ENCODE data around the gene DTX3. TPM values are rescaled to one million over a fixed set of nuclear protein-coding genes. Genes with fewer than 3 reads are reported as not detected.

Gene DTX3
- total RNA-seq, 1 donor from 2014 or later = 56.4 TPM

- Mint-ChIP-seq H3K4me1 (peaks cover 24% of the 10 kb centered on the region), H3K27me3 (ENCODE audit: insufficient read depth, low read depth) (peaks cover 30% of the 10 kb centered on the region), H3K9me3 (no peaks in the 10 kb centered on the region), H3K4me3 (no peak overlapping the region), H3K36me3 (peaks cover 34% of the 10 kb centered on the region), H3K27ac (no peak overlapping the region)
- Histone ChIP-seq H3K36me3 (no peaks in the 10 kb centered on the region), H3K4me3 (no peak overlapping the region), H4K20me1 (ENCODE audit: low read depth) (peaks cover 19% of the 10 kb centered on the region), H2AFZ (replicated peaks) (no peak overlapping the region), H3K4me1 (peaks cover 14% of the 10 kb centered on the region), H3K9ac (no peak overlapping the region), H3F3A (ENCODE audit: low read depth) (peaks cover 10% of the 10 kb centered on the region), H3K9me3 (ENCODE audit: low read depth) (no peaks in the 10 kb centered on the region), H3K4me2 (no peak overlapping the region), H3K79me2 (ENCODE audit: low read depth) (no peaks in the 10 kb centered on the region), H3K27ac (no peak overlapping the region), H3K27me3 (peaks cover 64% of the 10 kb centered on the region)
- no peak for DNase-seq (ENCODE audit: low spot score)
- TF ChIP-seq CTCF (IDR thresholded peaks at IDR 0.05) (no peak), EZH2phosphoT487 (IDR thresholded peaks at IDR 0.05) (no peak), EZH2 (IDR thresholded peaks at IDR 0.05) (no peak)
Measured at GRCh38 chr12:57614948-57615500, 10.4 kb downstream of the DTX3 start.

GRCh38 chr12:57615637-57616036 is 11.0 kb downstream of the DTX3 start:
- H3K4me1 ChIP-seq = peaks cover 10% of the 10 kb centered on the region
- no peak for DNase-seq (ENCODE audit: low spot score)
- no peak overlapping the region for H3K27ac Mint-ChIP-seq
- H3K9ac ChIP-seq = no peak overlapping the region
- no peaks in the 10 kb centered on the region for H3K36me3 ChIP-seq
- H3K27me3 Mint-ChIP-seq (ENCODE audit: insufficient read depth, low read depth) = peaks cover 36% of the 10 kb centered on the region
- no peaks in the 10 kb centered on the region for H3K79me2 ChIP-seq (ENCODE audit: low read depth)
- H3K4me3 Mint-ChIP-seq = no peak overlapping the region
- peaks cover 25% of the 10 kb centered on the region for H4K20me1 ChIP-seq (ENCODE audit: low read depth)
- H3K36me3 Mint-ChIP-seq = peaks cover 36% of the 10 kb centered on the region
- H3K4me3 ChIP-seq = no peak overlapping the region
- peaks cover 4% of the 10 kb centered on the region for H3F3A ChIP-seq (ENCODE audit: low read depth)
- H3K9me3 Mint-ChIP-seq = no peaks in the 10 kb centered on the region
- peaks cover 24% of the 10 kb centered on the region for H3K4me1 Mint-ChIP-seq
- H3K4me2 ChIP-seq = no peak overlapping the region
- H2AFZ ChIP-seq (replicated peaks) = no peak overlapping the region
- H3K27me3 ChIP-seq = peaks cover 64% of the 10 kb centered on the region
- TF ChIP-seq EZH2 (IDR thresholded peaks at IDR 0.05) (no peak), CTCF (IDR thresholded peaks at IDR 0.05) (no peak), EZH2phosphoT487 (IDR thresholded peaks at IDR 0.05) (no peak)
- H3K9me3 ChIP-seq (ENCODE audit: low read depth) = no peaks in the 10 kb centered on the region
- no peak overlapping the region for H3K27ac ChIP-seq

- H3K27ac Mint-ChIP-seq = no peak overlapping the region
- Histone ChIP-seq H4K20me1 (ENCODE audit: low read depth) (peaks cover 35% of the 10 kb centered on the region), H3K9me3 (ENCODE audit: low read depth) (no peaks in the 10 kb centered on the region), H2AFZ (replicated peaks) (no peak overlapping the region), H3K9ac (no peak overlapping the region), H3F3A (ENCODE audit: low read depth) (no peaks in the 10 kb centered on the region), H3K36me3 (no peaks in the 10 kb centered on the region), H3K4me1 (peaks cover 16% of the 10 kb centered on the region), H3K4me2 (no peak overlapping the region), H3K27ac (no peak overlapping the region), H3K27me3 (peaks cover 68% of the 10 kb centered on the region), H3K79me2 (ENCODE audit: low read depth) (no peaks in the 10 kb centered on the region), H3K4me3 (no peak overlapping the region)
- peaks cover 36% of the 10 kb centered on the region for H3K36me3 Mint-ChIP-seq
- peaks cover 26% of the 10 kb centered on the region for H3K4me1 Mint-ChIP-seq
- H3K9me3 Mint-ChIP-seq = no peaks in the 10 kb centered on the region
- no peak for TF ChIP-seq CTCF (IDR thresholded peaks at IDR 0.05)
- TF ChIP-seq EZH2phosphoT487 (IDR thresholded peaks at IDR 0.05) = no peak
- TF ChIP-seq EZH2 (IDR thresholded peaks at IDR 0.05) = no peak
- H3K4me3 Mint-ChIP-seq = no peak overlapping the region
- no peak for DNase-seq (ENCODE audit: low spot score)
- H3K27me3 Mint-ChIP-seq (ENCODE audit: insufficient read depth, low read depth) = peaks cover 45% of the 10 kb centered on the region
Measured at GRCh38 chr12:57616383-57617101, 11.9 kb downstream of the DTX3 start.
